Coronary artery (tissue), 2 donors: ENCODE measurements around the gene FUT4.
"Not testable (repeated sequence)": the region's sequence is repeated elsewhere in the genome, so short reads cannot be mapped to it uniquely, and the experiment has no call there.

ENCODE experiments used
- DNase-seq: peaks from one replicate; pipeline ENCODE4 v3.0.0-alpha.2; 2017; ENCODE audit warnings: low spot score
- H3K27ac ChIP-seq, 2 donors: fragments of 200-600 bp; sonication (generic); one replicate each; pipeline ENCODE4 v1.5.1; 2016 to 2019
- H3K4me3 ChIP-seq: fragments of 200-600 bp; sonication (generic); 2 replicates; pipeline ENCODE4 v1.5.1; 2016; ENCODE audit warnings: mild to moderate bottlenecking, moderate library complexity
- TF ChIP-seq, protein P1 (sequence below): fragments of 200-600 bp; sonication (generic); IDR thresholded peaks from one replicate; pipeline ENCODE4 v1.5.1; 2019; ENCODE audit warnings: antibody characterized with exemption

FUT4 gene, protein sequence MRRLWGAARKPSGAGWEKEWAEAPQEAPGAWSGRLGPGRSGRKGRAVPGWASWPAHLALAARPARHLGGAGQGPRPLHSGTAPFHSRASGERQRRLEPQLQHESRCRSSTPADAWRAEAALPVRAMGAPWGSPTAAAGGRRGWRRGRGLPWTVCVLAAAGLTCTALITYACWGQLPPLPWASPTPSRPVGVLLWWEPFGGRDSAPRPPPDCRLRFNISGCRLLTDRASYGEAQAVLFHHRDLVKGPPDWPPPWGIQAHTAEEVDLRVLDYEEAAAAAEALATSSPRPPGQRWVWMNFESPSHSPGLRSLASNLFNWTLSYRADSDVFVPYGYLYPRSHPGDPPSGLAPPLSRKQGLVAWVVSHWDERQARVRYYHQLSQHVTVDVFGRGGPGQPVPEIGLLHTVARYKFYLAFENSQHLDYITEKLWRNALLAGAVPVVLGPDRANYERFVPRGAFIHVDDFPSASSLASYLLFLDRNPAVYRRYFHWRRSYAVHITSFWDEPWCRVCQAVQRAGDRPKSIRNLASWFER

DNA sequence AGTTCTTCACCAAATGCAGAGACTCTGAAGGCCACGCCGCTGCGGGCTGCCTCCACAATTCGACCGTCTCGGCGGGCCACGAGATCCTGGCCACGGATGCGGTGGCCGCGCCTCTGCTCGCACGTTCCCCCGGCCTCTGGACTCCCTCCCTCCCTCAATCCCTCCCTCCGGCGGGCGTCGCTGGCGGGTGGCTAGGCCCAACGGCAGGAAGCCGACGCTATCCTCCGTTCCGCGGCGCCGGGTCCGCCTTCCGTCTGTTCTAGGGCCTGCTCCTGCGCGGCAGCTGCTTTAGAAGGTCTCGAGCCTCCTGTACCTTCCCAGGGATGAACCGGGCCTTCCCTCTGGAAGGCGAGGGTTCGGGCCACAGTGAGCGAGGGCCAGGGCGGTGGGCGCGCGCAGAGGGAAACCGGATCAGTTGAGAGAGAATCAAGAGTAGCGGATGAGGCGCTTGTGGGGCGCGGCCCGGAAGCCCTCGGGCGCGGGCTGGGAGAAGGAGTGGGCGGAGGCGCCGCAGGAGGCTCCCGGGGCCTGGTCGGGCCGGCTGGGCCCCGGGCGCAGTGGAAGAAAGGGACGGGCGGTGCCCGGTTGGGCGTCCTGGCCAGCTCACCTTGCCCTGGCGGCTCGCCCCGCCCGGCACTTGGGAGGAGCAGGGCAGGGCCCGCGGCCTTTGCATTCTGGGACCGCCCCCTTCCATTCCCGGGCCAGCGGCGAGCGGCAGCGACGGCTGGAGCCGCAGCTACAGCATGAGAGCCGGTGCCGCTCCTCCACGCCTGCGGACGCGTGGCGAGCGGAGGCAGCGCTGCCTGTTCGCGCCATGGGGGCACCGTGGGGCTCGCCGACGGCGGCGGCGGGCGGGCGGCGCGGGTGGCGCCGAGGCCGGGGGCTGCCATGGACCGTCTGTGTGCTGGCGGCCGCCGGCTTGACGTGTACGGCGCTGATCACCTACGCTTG lies at the start of gene FUT4:
FUT4 (plus strand) TSS at position 227 of the 951 bp plus-strand sequence; CDS start at position 440, 213 bp downstream.
- DNase-seq: peak; percentile 91
- Histone ChIP-seq H3K4me3 (peak within 1 kb of the TSS; percentile 92), H3K27ac (peak within 1 kb of the TSS; percentile 98 to 99)
- TF ChIP-seq, protein P1, sequence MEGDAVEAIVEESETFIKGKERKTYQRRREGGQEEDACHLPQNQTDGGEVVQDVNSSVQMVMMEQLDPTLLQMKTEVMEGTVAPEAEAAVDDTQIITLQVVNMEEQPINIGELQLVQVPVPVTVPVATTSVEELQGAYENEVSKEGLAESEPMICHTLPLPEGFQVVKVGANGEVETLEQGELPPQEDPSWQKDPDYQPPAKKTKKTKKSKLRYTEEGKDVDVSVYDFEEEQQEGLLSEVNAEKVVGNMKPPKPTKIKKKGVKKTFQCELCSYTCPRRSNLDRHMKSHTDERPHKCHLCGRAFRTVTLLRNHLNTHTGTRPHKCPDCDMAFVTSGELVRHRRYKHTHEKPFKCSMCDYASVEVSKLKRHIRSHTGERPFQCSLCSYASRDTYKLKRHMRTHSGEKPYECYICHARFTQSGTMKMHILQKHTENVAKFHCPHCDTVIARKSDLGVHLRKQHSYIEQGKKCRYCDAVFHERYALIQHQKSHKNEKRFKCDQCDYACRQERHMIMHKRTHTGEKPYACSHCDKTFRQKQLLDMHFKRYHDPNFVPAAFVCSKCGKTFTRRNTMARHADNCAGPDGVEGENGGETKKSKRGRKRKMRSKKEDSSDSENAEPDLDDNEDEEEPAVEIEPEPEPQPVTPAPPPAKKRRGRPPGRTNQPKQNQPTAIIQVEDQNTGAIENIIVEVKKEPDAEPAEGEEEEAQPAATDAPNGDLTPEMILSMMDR: no peak

DNA sequence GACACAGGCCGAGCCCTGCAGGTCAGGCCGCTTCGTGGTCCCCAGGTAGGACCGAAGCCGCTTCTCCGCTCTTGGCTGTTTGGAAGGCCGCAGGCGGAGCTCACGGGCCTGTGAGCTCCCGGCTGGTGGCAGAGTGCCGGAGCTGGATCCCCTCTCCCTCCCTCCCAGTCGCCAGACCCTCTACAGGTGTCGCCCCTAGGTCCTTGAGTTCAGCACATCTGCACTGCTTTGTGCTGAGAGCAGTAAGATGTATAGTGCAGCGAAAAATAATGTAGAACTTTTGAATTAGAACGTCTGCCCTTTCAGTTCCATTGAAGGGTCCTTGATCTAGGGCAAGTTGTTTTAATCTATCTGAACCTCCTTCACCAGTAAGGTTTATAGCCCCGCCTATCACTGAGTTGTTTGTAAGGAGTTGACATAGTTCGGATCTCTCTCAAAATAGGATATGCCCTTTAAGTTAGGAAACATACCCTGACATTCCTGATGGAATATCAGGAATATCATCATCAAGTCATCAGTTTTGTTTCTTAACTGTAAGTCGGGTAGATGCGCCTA lies 49.5 kb upstream of the FUT4 start:
- Histone ChIP-seq H3K27ac (peak overlapping the region; percentile 73 to 85), H3K4me3 (peak overlapping the region; percentile 82)
- no peak for DNase-seq
- TF ChIP-seq, protein P1: no peak

DNA sequence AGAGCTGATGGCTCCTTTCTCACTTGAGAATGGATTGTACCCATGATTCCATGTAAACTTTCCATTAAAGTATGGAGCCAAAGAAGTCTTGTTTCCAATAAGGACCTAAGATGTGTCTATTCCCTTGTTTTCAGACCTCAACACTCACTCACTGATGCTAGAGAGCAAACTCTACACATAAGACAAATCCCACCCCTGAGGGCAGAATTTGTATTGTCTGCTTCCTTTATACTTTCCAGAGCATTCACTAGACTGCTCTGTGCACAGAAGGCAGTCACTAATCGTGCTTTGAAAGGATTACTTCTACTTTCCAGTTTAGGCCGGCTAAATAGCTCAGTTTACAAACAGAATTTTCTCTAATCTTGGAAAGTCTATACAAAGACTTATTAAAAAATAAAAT lies 43.5 kb upstream of the FUT4 start:
- no peak for DNase-seq
- TF ChIP-seq, protein P1: no peak
- no peak overlapping the region for H3K27ac ChIP-seq
- no peak overlapping the region for H3K4me3 ChIP-seq

DNA sequence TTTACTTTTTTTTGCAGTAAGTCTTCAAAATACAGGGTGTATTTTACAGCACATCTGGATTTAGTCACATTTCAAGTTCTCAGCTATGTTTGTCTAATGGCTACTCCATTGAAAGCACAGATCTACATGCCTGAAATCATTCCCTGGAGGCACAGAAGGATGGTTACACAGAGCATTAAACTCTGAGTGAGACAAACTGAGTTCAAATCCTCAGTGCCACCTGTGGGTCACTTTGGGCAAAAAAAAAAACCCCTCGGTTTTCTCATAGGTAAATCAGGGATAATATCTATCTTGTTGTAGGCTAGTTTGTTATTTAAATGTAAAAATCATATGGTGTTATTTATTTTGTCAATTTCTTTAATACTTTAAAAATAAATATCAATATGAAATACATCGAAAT lies 42.2 kb upstream of the FUT4 start:
- no peak overlapping the region for H3K27ac ChIP-seq
- TF ChIP-seq, protein P1: no peak
- no peak overlapping the region for H3K4me3 ChIP-seq
- DNase-seq: no peak

DNA sequence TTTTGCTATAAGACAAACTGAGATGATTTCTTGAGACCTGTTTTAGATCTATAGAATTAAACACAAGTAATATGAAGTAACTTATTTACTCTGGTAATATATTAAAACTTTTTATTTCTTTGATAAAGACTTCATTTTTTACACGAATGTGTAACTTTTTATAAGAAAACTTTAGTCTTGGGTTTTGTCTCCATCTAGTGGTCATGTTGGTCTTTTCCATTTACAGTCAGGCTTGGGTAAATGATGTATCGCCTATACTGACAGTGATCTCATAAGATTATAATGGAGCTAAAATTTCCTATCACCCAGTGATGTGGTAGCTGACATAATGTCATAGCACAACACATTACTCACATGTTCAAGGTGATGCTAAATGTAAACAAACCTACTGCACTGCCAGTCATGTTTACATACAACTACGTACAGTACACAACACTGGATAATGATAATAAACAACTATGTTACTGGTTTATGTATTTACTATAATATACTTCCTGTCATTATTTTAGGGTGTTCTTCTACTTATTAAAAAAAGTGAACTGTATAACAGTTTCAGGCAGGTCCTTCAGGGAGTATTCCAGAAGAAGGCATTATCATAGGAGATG lies 38.9 kb upstream of the FUT4 start:
- no peak for DNase-seq
- TF ChIP-seq, protein P1: no peak
- H3K27ac ChIP-seq: no peak overlapping the region
- no peak overlapping the region for H3K4me3 ChIP-seq

DNA sequence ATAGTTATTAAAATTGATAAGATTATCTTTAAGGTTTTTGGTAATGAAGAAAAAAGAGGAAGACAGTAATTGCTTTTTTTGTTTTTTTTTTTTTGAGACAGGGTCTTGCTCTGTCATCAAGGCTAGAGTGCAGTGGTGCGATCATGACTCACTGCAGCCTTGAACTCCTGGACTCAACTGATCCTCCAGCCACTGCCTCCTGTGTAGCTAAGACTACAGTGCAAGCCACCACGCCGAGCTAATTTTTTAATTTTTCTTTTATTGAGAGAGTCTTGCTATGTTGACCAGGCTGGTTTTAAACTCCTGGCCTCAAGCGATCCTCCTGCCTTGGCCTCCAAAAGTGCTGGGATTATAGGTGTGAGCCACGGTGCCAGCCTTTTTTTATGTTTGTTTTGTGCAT lies 37.2 kb upstream of the FUT4 start:
- not testable (repeated sequence) for H3K4me3 ChIP-seq, H3K27ac ChIP-seq, DNase-seq
